ENCODE results near the gene UCMA. TPM values are rescaled to one million over a fixed set of nuclear protein-coding genes. Genes with fewer than 3 reads are reported as not detected.
"Not testable (repeated sequence)": the region's sequence is repeated elsewhere in the genome, so short reads cannot be mapped to it uniquely, and the experiment has no call there.

UCMA gene, protein sequence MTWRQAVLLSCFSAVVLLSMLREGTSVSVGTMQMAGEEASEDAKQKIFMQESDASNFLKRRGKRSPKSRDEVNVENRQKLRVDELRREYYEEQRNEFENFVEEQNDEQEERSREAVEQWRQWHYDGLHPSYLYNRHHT
- total RNA-seq (2014; rRNA removed; shearing (Covaris generic)) = not detected in 2 replicates

DNA sequence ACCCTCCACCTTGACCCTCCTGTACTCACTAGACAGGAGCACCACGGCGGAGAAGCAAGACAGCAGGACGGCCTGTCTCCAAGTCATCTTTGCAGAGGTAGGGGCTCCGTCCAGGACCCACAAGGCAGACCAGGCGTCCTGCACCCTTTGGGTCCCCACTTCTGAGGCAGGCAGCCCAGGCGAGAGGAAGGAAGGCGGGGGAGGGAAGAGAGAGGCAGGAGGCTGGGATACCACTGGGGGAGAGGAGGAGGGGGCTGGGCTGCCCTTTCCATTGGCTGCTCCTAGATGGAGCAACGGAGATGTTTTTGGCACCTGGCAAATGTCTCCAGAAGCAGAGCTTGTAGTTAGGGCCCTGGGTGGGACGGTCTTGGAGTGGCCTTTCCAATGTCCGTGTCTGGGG is at the start of gene UCMA:
UCMA (minus strand) TSS at position 203 of the 400 bp plus-strand sequence; CDS start at position 87, 116 bp downstream.
- DNase-seq (ENCODE audit: low spot score) = no peak
- in situ Hi-C loops (cut with HindIII; ENCODE audit: low sequenced_read_pairs) = no loop called here

DNA sequence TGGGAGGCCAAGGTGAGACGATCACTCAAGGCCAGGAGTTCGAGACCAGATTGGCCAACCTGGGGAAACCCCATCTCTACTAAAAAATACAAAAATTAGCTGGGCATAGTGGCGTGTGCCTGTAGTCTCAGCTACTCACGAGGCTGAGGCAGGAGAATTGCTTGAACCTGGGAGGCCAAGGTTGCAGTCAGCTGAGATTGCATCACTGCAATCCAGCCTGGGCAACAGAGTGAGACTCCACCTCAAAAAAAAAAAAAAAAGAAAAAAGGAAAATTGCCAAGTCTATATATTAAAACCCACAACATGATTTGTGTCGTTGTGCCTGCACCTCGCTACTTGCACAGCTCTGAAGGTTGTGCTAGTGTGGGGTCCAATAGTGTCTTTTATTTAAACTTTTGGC is 48.2 kb upstream of the UCMA start:
- DNase-seq (ENCODE audit: low spot score); in situ Hi-C loops (cut with HindIII; ENCODE audit: low sequenced_read_pairs): not testable (repeated sequence)

DNA sequence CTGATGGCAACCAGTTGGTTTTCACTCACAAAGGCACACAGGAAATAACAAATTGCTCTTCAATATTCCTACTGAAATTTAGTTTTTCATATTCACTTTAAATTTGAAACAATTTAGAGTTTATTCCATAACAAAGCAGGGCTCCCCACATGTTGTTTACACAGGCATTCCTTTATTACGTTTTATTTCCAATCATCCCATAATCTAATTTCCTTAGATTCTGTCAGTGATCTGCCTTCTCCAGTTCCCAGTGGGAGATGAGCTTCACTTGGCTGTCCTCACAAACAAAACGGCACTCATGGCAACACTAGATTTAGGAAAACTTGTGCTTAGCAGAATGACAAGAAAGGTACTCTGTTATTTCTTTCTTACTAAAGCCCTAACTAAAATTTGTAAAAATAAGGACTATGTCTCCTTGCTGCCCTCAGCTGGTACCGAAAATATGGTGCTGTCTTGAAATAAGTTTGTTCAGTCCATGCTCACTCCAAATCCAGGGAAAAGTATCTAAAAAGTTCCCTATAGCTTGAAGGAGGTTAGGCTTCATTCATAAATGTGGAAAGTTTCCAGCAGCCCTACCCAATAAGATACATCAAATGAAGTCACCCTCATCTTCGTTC is 42.7 kb upstream of the UCMA start:
- in situ Hi-C loops (cut with HindIII; ENCODE audit: low sequenced_read_pairs) = no loop called here
- DNase-seq (ENCODE audit: low spot score) = no peak

DNA sequence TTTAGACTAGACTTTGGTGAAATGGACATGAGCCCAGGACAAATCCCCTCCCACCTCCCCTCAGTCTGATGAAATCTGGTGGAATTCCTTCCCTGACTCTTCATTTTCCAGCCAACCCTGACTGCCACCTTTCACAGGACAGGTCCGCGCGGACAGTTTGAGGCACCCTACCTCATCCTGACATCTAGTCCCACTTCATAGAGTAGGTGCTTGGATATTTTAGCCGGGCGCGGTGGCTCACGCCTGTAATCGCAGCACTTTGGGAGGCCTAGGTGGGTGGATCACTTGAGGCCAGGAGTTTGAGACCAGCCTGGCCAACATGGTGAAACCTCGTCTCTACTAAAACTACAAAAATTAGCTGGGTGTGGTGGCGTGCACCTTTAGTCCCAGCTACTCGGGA is 42.0 kb upstream of the UCMA start:
- DNase-seq (ENCODE audit: low spot score); in situ Hi-C loops (cut with HindIII; ENCODE audit: low sequenced_read_pairs): not testable (repeated sequence)

DNA sequence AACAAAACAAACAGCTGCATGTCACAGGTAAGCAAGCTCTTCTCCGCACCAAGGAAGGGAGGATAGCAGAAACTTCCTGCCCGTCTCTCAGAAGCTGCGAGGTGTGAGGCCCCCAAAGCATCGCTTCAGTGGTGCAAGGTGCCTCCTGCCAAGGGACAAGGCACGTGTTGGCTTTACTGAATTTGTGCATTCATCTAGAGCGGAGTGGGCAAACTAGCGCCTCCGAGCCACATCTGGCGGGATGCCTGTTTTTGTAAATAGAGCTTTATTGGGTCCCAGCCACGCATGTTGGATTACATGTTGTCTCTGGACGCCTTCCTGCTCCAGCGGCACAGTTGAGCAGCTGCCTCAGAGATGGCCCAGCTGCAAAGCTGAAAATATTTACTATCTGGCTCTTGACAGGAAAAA is 38.0 kb upstream of the UCMA start:
- DNase-seq (ENCODE audit: low spot score) = peak; percentile 12
- in situ Hi-C loops (cut with HindIII; ENCODE audit: low sequenced_read_pairs) = no loop called here

DNA sequence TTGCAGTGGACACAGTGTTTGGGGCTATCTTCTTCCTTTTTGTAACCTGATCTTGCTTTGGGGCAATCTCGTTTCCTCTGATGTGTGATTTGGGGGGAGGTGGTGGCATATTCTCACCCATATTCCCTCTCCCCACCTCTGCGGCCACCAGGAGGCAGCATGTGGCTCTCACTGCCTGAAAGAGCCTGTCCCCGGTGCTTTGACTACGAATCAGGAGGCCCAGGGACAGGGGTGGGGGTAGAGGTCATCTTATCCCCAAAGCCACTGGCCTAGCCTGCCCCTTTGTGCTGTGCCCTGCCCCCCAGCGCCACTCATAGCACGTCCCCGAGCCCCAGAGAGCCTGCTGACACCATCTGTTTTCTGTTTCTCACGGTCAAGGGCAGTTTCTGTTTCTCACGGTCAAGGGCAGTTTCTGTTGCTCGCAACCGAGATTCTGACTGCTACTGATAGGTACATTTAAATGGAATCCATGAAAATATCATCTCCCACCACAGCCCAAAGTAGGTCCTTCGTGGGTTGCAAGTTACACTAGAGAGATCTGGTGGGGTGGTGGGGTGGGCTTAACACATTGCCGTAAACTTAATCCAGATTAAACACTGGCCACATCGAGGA is 37.5 kb upstream of the UCMA start:
- peak; percentile 23 for DNase-seq (ENCODE audit: low spot score)
- in situ Hi-C loops (cut with HindIII; ENCODE audit: low sequenced_read_pairs) = no loop called here

DNA sequence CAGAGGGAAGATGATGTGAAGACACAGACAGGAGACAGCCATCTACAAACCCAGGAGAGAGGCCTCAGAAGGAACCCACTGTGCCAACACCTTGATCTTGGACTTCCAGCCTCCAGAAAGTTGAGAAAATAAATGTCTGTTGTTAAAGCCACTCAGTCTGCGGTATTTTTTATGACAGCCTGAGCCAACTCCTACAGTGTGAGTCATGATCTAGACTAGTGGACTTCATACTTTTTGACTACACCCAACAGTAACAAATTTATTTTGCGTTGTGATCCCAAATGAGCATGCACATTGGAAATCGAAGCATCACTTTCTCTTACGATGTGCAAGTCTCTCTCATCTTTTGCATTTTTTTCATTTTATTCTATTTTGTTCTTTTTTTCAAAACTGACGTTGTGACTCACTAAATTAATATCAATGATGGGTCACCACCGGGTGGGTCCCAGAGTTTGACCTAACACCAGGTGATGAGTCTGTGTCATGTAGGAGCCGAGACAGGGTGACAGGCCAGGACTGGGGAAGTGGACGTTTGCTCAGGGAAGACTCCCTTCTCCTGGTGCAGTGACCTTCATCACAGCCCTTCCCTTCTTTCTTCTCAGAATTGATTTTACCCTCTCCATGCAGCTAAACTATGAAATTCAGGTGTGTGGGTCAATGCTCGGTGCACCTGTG is 36.8 kb upstream of the UCMA start:
- no peak for DNase-seq (ENCODE audit: low spot score)
- in situ Hi-C loops (cut with HindIII; ENCODE audit: low sequenced_read_pairs) = no loop called here

DNA sequence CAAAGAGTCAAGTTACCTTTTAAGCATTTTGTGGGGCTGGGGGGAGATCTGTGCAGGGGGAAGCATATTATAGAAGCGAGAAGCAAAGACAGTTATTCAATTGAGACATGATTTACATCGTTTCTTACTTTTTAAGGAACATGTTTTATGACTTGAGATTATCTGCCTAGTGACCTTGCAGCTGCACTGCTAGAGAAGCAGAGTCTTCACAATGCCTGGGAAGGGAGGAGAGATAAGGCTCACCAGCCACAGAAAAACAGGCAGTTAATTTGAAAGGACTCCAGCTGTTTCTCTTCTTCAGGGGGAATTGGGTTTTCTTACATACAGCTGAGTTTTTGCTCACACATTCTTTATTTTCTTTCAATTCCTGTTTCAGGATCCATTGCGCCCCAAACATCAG is 34.7 kb upstream of the UCMA start:
- in situ Hi-C loops (cut with HindIII; ENCODE audit: low sequenced_read_pairs) = no loop called here
- no peak for DNase-seq (ENCODE audit: low spot score)

DNA sequence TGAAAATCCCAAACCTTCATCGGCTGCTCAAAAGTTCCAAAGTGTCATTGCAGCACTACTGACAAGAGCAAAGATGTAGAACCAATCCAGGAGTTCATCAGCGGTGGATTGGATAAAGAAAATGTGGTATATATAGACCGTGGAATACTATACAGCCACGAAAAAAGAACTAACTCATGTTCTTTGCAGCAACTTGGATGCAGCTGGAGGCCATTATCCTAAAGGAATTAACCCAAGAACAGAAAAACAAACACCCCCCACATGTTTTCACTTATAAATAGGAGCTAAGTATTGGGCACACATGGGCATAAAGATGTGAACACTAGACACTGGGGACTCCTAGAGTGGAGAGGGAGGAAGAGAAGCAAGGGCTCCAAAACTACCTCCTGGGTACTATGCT is 34.1 kb upstream of the UCMA start:
- in situ Hi-C loops (cut with HindIII; ENCODE audit: low sequenced_read_pairs) = no loop called here
- DNase-seq (ENCODE audit: low spot score) = no peak

DNA sequence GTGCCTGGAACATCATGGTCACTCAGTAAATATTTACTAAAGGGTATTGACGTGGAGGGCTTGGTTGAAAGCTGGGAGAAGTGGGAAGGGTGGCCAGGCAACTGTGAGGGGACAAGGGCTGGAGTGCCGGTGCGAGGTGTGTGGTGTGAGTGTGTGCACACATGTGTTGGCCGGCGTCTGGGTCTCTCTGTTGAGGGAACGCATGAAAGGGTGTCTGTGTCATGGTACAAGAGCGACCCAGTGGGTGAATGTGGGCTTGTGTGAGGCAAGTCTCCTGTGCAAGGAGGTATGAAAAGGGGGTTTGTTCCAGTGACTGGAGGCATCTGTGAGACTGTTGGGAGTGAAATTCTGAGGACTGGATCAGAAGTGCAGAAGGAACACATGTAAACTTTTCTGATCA is 29.4 kb upstream of the UCMA start:
- DNase-seq (ENCODE audit: low spot score) = no peak
- in situ Hi-C loops (cut with HindIII; ENCODE audit: low sequenced_read_pairs) = no loop called here

DNA sequence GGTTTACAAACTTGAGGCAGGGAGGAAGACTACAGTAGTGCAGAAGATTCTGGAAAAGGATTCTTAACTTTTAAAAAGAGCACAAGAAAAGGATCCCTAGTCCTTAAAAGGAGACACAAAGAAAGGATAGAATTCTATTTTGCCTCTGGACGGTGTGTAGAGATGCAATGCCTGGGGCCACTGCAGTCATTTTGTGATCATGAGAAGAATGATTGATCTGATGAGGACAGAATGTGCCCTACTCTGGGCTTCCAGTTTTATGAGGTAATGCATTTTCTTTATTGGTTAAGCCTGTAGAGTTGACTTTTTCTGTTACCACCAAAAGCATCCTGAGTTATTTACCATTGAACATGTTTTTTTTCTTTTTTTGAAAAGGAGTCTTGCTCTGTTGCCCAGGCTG is 28.3 kb upstream of the UCMA start:
- DNase-seq (ENCODE audit: low spot score) = no peak
- in situ Hi-C loops (cut with HindIII; ENCODE audit: low sequenced_read_pairs) = no loop called here

DNA sequence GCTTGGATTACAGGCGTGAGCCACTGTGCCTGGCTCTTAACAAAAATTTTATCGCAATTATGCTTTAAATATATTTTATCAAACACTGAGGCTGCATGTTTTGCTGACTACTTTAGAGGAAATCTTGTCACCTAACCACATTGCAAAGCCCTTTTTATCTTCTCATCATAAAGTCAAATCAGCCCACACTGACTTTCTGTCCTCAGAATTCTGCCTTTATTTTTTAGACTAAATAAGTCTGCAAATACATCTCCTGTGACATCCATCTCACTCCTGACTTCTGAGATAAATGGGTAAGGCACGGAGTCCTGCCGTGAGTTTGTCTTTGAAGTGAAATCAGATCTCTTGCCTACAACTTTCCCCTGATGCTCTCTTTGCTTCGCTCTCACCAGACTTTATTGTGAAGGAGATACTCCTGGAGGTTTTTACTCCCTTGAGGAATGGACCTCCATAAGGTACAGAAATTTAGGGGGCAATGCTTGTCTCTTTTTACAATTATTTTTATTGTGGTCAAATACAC is 23.5 kb upstream of the UCMA start:
- DNase-seq (ENCODE audit: low spot score) = no peak
- in situ Hi-C loops (cut with HindIII; ENCODE audit: low sequenced_read_pairs) = no loop called here

DNA sequence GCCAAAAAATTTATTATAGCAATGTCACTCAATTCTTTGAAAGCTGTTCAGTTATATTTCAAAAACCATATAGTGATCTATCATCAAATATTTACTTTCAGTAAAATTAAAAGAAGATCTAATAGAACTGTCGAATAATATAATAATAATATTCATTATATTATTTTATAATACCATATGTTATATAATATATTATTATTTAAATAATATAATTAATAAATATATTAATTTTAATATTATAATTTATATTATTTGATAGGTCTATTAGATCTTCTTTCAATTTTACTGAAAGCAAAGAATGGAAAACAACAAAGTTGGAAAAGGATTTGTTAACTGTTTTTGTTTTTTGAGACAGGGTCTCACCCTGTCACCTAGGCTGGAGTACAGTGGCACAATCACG is 22.5 kb upstream of the UCMA start:
- in situ Hi-C loops (cut with HindIII; ENCODE audit: low sequenced_read_pairs) = no loop called here
- no peak for DNase-seq (ENCODE audit: low spot score)

DNA sequence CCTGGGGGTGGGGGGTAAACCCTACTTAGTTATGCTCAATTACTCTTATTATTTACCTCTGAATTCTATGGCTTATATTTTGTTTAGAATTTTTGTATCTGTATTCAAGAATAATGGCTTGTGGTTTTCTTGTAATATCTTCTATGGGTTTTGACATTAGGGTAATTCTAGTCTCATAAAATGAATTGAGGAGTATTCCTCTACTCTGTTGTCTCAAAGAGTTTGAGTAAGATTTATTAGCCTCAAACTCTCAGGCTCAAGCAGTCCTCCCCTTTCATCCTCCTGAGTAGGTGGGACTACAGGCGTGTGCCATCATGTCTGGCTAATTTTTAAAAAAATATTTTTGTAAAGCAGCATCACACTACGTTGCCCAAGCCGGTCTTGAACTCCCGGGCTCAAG is 19.6 kb upstream of the UCMA start:
- in situ Hi-C loops (cut with HindIII; ENCODE audit: low sequenced_read_pairs) = no loop called here
- no peak for DNase-seq (ENCODE audit: low spot score)

DNA sequence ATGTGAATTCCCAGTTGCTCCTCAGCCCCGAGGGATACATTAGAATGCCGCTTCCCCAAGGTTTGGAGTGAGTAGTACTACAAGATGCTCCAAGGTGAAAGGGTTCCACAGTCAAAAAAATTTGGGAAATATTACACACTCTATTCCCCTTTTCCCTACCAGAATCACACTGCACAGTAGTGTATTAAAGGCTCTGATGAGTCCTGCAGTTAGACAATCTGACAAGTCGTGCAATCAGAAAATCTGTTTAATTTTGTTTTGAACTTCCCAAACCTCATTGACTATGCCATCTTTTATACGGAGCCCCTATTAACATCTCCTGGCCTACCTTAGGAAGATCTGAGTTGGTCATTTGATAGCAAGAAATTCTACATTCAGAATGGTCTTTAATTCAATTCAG is 13.6 kb upstream of the UCMA start:
- in situ Hi-C loops (cut with HindIII; ENCODE audit: low sequenced_read_pairs) = no loop called here
- DNase-seq (ENCODE audit: low spot score) = no peak

DNA sequence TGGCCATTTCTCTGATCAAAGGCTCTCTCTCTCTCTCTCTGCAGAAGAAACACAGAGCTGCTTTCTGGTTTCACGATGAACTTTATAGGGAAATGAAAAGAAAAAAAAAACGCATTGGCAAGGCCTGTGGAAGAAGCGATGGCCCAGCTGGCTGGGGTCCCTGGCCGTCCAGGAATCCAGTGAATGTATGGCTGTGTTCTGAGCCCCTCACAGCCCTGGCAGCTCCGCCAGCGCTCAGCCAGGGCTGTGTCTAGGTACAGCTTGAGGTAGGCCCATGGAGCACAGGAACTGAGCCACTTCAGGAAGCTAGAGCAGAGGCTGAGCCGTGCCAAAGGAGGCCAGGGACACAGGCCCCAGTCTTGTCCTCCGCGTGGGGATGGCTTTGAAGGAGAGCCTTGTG is 13.1 kb upstream of the UCMA start:
- in situ Hi-C loops (cut with HindIII; ENCODE audit: low sequenced_read_pairs) = no loop called here
- DNase-seq (ENCODE audit: low spot score) = no peak

DNA sequence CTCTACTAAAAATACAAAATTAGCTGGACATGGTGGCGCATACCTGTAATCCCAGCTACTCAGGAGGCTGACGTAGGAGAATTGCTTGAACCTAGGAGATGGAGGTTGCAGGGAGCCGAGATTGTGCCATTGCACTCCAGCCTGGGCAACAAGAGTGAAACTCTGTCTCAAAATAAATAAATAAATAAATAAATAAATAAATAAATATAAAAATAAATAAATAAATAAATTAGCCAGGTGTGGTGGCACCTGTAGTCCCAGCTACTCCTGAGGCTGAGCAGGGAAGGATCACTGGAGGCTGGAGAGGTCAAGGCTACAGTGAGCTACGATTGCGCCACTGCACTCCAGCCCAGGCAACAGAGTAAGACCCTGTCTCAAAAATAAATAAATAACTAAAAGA is 8.1 kb upstream of the UCMA start:
- DNase-seq (ENCODE audit: low spot score); in situ Hi-C loops (cut with HindIII; ENCODE audit: low sequenced_read_pairs): not testable (repeated sequence)

DNA sequence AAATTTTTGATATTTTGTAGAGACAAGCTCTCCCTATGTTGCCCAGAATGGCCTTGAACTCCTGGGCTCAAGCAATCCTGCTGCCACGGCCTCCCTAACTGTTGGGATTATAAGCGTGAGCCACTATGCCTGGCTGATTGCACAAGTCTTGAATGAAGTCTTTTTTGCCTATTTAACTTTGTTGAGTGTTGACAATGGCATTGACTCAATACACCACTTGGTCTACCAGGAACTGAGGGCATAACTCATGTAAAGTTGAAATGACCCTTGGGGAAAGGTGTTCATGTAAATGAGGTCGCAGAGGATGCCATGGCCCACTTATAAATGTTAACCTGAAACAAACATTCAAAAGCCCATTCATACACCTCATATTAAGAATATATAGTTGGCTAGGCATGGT is 7.4 kb upstream of the UCMA start:
- in situ Hi-C loops (cut with HindIII; ENCODE audit: low sequenced_read_pairs) = no loop called here
- DNase-seq (ENCODE audit: low spot score) = no peak

DNA sequence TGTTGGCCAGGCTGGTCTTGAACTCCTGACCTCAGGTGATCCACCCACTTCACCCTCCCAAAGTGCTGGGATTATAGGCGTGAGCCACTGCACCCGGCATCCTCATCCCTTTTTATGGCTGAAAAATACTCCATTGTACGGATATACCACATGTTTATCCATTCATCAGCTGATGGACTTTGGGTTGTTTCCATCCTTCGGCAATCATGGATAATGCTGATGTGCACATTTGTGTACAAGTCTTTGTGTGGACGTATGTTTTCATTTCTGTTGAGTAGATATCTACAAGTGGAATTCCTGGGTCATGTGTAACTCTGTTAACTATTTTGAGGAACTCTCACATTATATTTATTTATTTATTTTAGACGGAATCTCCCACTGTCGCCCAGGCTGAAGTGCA is 5.7 kb upstream of the UCMA start:
- DNase-seq (ENCODE audit: low spot score) = no peak
- in situ Hi-C loops (cut with HindIII; ENCODE audit: low sequenced_read_pairs) = no loop called here

All from G401 (cell line).